OCI-LY7 (cell line): ENCODE measurements around the gene SLC39A7. TPM values are rescaled to one million over a fixed set of nuclear protein-coding genes. Genes with fewer than 3 reads are reported as not detected.

Source experiments
- BruUV-seq: library from RNA; stranded (reverse); fragments of 400-500 nt; replicated peaks from 2 replicates; lab custom pipeline; 2021; lab: Mats Ljungman, UMichigan
- CTCF ChIA-PET: fragments of 300-600 bp; sonication (Branson Sonifier 250); formaldehyde crosslinking; loops from one replicate; lab custom pipeline; 2022; ENCODE audit warnings: antibody characterized with exemption; ENCODE audit not compliant: unreplicated experiment; lab: Charles Lee
- POLR2A ChIA-PET: fragments of 300-600 bp; sonication (Branson Sonifier 250); formaldehyde crosslinking; loops from one replicate; lab custom pipeline; 2022; ENCODE audit warnings: antibody characterized with exemption; lab: Charles Lee
- DNase-seq: peaks from one replicate; pipeline ENCODE4 v3.0.0-alpha.2; 2015; ENCODE audit warnings: low spot score
- H2AFZ ChIP-seq: fragments of 200-600 bp; sonication (generic), shearing (Covaris generic); 2 replicates; pipeline ENCODE4 v1.6.1; 2014; ENCODE audit warnings: mild to moderate bottlenecking, antibody characterized with exemption, low read length, moderate library complexity
- H3K27ac ChIP-seq: fragments of 200-600 bp; sonication (generic); 2 replicates; pipeline ENCODE4 v1.5.1; 2014; ENCODE audit warnings: mixed run types, low read depth, mild to moderate bottlenecking, moderate library complexity, low read length, inconsistent platforms; ENCODE audit not compliant: poor library complexity, severe bottlenecking
- H3K36me3 ChIP-seq: fragments of 200-600 bp; sonication (generic); 2 replicates; pipeline ENCODE4 v1.6.1; 2014; ENCODE audit warnings: mild to moderate bottlenecking, antibody characterized with exemption, low read length, moderate library complexity, mixed read lengths; ENCODE audit not compliant: insufficient read depth
- H3K4me1 ChIP-seq: fragments of 200-600 bp; sonication (generic); 2 replicates; pipeline ENCODE4 v1.5.1; 2014; ENCODE audit warnings: mild to moderate bottlenecking, low read length; ENCODE audit not compliant: insufficient read depth, poor library complexity, severe bottlenecking
- H3K4me2 ChIP-seq: fragments of 200-600 bp; sonication (generic); 2 replicates; pipeline ENCODE4 v1.6.1; 2014; ENCODE audit warnings: mild to moderate bottlenecking, low read length
- H3K4me3 ChIP-seq: fragments of 200-600 bp; sonication (generic); 2 replicates; pipeline ENCODE4 v1.5.1; 2014; ENCODE audit warnings: mild to moderate bottlenecking, low read depth, low read length; ENCODE audit not compliant: poor library complexity, severe bottlenecking
- H3K79me2 ChIP-seq: fragments of 200-600 bp; sonication (generic); 2 replicates; pipeline ENCODE4 v1.6.1; 2016; ENCODE audit warnings: low read depth, mild to moderate bottlenecking, low read length, moderate library complexity, mixed read lengths; ENCODE audit not compliant: insufficient read depth
- H3K9me2 ChIP-seq: fragments of 200-600 bp; sonication (generic); 2 replicates; pipeline ENCODE4 v1.6.1; 2016; ENCODE audit warnings: mild to moderate bottlenecking, low read length, mixed read lengths; ENCODE audit not compliant: insufficient read depth
- H3K9me3 ChIP-seq: fragments of 200-600 bp; sonication (generic); 2 replicates; pipeline ENCODE4 v1.6.1; 2014; ENCODE audit warnings: mild to moderate bottlenecking, mixed run types, low read length, mixed read lengths
- H4K20me1 ChIP-seq: fragments of 200-600 bp; sonication (generic); 2 replicates; pipeline ENCODE4 v1.6.1; 2014; ENCODE audit warnings: mild to moderate bottlenecking, antibody characterized with exemption, low read length, moderate library complexity, mixed read lengths; ENCODE audit not compliant: insufficient read depth
- CTCF ChIP-seq: fragments of 200-600 bp; sonication (generic); conservative IDR thresholded peaks from 2 replicates; pipeline ENCODE4 v1.5.1; 2014; ENCODE audit warnings: mild to moderate bottlenecking, antibody characterized with exemption, low read length, moderate library complexity, mixed read lengths
- EZH2phosphoT487 ChIP-seq: fragments of 200-600 bp; sonication (generic); IDR thresholded peaks from 2 replicates; pipeline ENCODE4 v1.6.1; 2018; ENCODE audit warnings: low read depth, borderline replicate concordance, mild to moderate bottlenecking, mixed run types, antibody characterized with exemption, low read length, moderate library complexity, mixed read lengths
- intact Hi-C: fragments of 100-400 bp; cut with micrococcal nuclease; formaldehyde crosslinking; loops from one replicate; pipeline ENCODE4 v1.10.0; 2022; ENCODE audit not compliant: unreplicated experiment
- total RNA-seq, 2 experiments: library from RNA; depleted of rRNA in 1 of 2; stranded (reverse); fragments of >200 nt in 1 of 2; shearing (Covaris generic) in 1 of 2; gene quantifications; 2 replicates each; pipeline ENCODE4 v1.2.3, GENCODE V29; 2014 to 2022

Gene SLC39A7
- total RNA-seq, 2 experiments from 2014 or later, result 22.9 to 53.2 TPM

- Histone ChIP-seq H3K36me3 (peaks cover 22% of the 10 kb centered on the region), H3K4me3 (no peak overlapping the region), H3K79me2 (no peaks in the 10 kb centered on the region), H3K27ac (no peak overlapping the region), H3K4me1 (no peaks in the 10 kb centered on the region), H3K9me2 (no peaks in the 10 kb centered on the region), H2AFZ (no peak overlapping the region), H3K4me2 (no peak overlapping the region), H4K20me1 (no peaks in the 10 kb centered on the region), H3K9me3 (no peaks in the 10 kb centered on the region)
- TF ChIP-seq EZH2phosphoT487 (no peak), CTCF (no peak)
- CTCF ChIA-PET, result interaction anchor here (0.6 kb wide), 1 partner anchor 66 kb away, joined by 10 read pairs; no protein-coding TSS in a partner anchor
- no peak for DNase-seq
- POLR2A ChIA-PET, result no interaction called here
- BruUV-seq, result no TSS peak
- intact Hi-C loops, result no loop called here
Measured at GRCh38 chr6:33190504-33191107, 10.1 kb upstream of the SLC39A7 start.

- H3K79me2 ChIP-seq, result no peaks in the 10 kb centered on the region
- no TSS peak for BruUV-seq
- CTCF ChIA-PET, result no interaction called here
- POLR2A ChIA-PET, result no interaction called here
- H2AFZ ChIP-seq, result no peak overlapping the region
- H3K36me3 ChIP-seq, result peaks cover 32% of the 10 kb centered on the region
- DNase-seq, result no peak
- no peaks in the 10 kb centered on the region for H4K20me1 ChIP-seq
- H3K9me2 ChIP-seq, result no peaks in the 10 kb centered on the region
- intact Hi-C loops, result no loop called here
- H3K27ac ChIP-seq, result no peak overlapping the region
- H3K4me1 ChIP-seq, result no peaks in the 10 kb centered on the region
- H3K9me3 ChIP-seq, result no peaks in the 10 kb centered on the region
- no peak for TF ChIP-seq EZH2phosphoT487
- TF ChIP-seq CTCF, result no peak
- no peak overlapping the region for H3K4me3 ChIP-seq
- H3K4me2 ChIP-seq, result no peak overlapping the region
Measured at GRCh38 chr6:33191383-33192104, 9.1 kb upstream of the SLC39A7 start.
